HCT116 (cell line): Measurements from ENCODE around the gene IFNL4. TPM values are rescaled to one million over a fixed set of nuclear protein-coding genes. Genes with fewer than 3 reads are reported as not detected.

Experiments used
- ATAC-seq: fragments of 200-7000 bp; cut with Tn5 transposase; 2 replicates; pipeline ENCODE4 v1.9.1; 2020; ENCODE audit warnings: mild to moderate bottlenecking, moderate library complexity
- BruUV-seq: library from RNA; stranded (reverse); fragments of 400-500 nt; replicated peaks from 2 replicates; lab custom pipeline; 2021; lab: Mats Ljungman, UMichigan
- CTCF ChIA-PET: fragments of 300-600 bp; sonication (Branson Sonifier 250); formaldehyde crosslinking; loops from one replicate; lab custom pipeline; 2021; ENCODE audit warnings: antibody characterized with exemption; lab: Charles Lee
- POLR2A ChIA-PET: fragments of 300-600, 350-600 bp; sonication (Branson Sonifier 250); formaldehyde crosslinking; loops from one replicate; lab custom pipeline; 2021; ENCODE audit warnings: antibody characterized with exemption; lab: Charles Lee
- RAD21 ChIA-PET, 2 experiments: fragments of 300-600 bp; sonication (Branson Sonifier 250); formaldehyde crosslinking; loops; one replicate each; lab custom pipeline; 2023; ENCODE audit warnings: low total read pairs in 2 of 2; ENCODE audit not compliant: uncharacterized antibody in 2 of 2, unreplicated experiment in 2 of 2, low non-redundant PET in 1 of 2; lab: Charles Lee
- DNase-seq: peaks from one replicate; pipeline ENCODE4 v3.0.0-alpha.2; 2010; ENCODE audit warnings: low read depth, low spot score
- H2AFZ ChIP-seq: fragments of 200-600 bp; shearing (Covaris generic), sonication (generic); 2 replicates; pipeline ENCODE4 v1.6.1; 2017; ENCODE audit warnings: low read depth, mixed run types, mixed read lengths, antibody characterized with exemption, low read length; ENCODE audit not compliant: poor library complexity, severe bottlenecking
- H3K27ac ChIP-seq: 2 replicates; pipeline ENCODE4 v1.5.1; 2012; ENCODE audit warnings: low read depth, low read length
- H3K27me3 ChIP-seq: fragments of 200-600 bp; sonication (generic); 2 replicates; pipeline ENCODE4 v1.6.1; 2016; ENCODE audit warnings: mixed run types, low read length, mixed read lengths; ENCODE audit not compliant: insufficient read depth
- H3K36me3 ChIP-seq, 2 experiments: fragments of 200-500 bp in 1 of 2; fragments of 200-600 bp in 1 of 2; sonication (Bioruptor generic) in 1 of 2; sonication (generic) in 1 of 2; 2 replicates each; pipeline versions ENCODE4 v1.5.1 to v1.6.1; 2014 to 2016; ENCODE audit warnings: low read length in 2 of 2, inconsistent platforms in 1 of 2, mixed read lengths in 1 of 2, mixed run types in 1 of 2; ENCODE audit not compliant: insufficient read depth in 2 of 2, control insufficient read depth in 1 of 2
- H3K4me1 ChIP-seq, 2 experiments: fragments of 200-600 bp in 1 of 2; sonication (generic) in 1 of 2; 2 replicates each; pipeline versions ENCODE4 v1.5.1 to v1.6.1; 2012 to 2017; ENCODE audit warnings: low read length in 2 of 2, inconsistent platforms in 1 of 2, mild to moderate bottlenecking in 1 of 2, mixed read lengths in 1 of 2, mixed run types in 1 of 2, moderate library complexity in 1 of 2; ENCODE audit not compliant: insufficient read depth in 2 of 2, control insufficient read depth in 1 of 2
- H3K4me2 ChIP-seq: fragments of 200-600 bp; sonication (generic); 2 replicates; pipeline ENCODE4 v1.6.1; 2017; ENCODE audit warnings: mixed run types, low read length, mixed read lengths
- H3K4me3 ChIP-seq, 2 experiments: fragments of 200-600 bp in 1 of 2; sonication (generic) in 1 of 2; replicated peaks in 1 of 2; 2 replicates each; pipeline ENCODE4 v1.5.1; 2011 to 2016; ENCODE audit warnings: low read length in 2 of 2, control low read depth in 1 of 2, low read depth in 1 of 2, mild to moderate bottlenecking in 1 of 2, mixed read lengths in 1 of 2, mixed run types in 1 of 2
- H3K79me2 ChIP-seq: fragments of 200-600 bp; sonication (generic); 2 replicates; pipeline ENCODE4 v1.6.1; 2017; ENCODE audit warnings: mild to moderate bottlenecking, mixed run types, low read length, moderate library complexity, mixed read lengths; ENCODE audit not compliant: insufficient read depth
- H3K9ac ChIP-seq: fragments of 200-600 bp; sonication (generic); 2 replicates; pipeline ENCODE4 v1.6.1; 2016; ENCODE audit warnings: low read length, mixed read lengths
- H3K9me2 ChIP-seq: fragments of 200-600 bp; sonication (generic), shearing (Covaris generic); 2 replicates; pipeline ENCODE4 v1.6.1; 2017; ENCODE audit warnings: mixed run types, mild to moderate bottlenecking, moderate library complexity; ENCODE audit not compliant: insufficient read depth
- H3K9me3 ChIP-seq, 2 experiments: fragments of 200-500 bp in 1 of 2; fragments of 200-600 bp in 1 of 2; sonication (Bioruptor generic) in 1 of 2; sonication (generic) in 1 of 2; 2 replicates each; pipeline ENCODE4 v1.6.1; 2014 to 2017; ENCODE audit warnings: low read length in 2 of 2, mixed read lengths in 2 of 2, inconsistent platforms in 1 of 2, low read depth in 1 of 2, mild to moderate bottlenecking in 1 of 2, mixed run types in 1 of 2, moderate library complexity in 1 of 2; ENCODE audit not compliant: control insufficient read depth in 1 of 2, insufficient read depth in 1 of 2
- H4K20me1 ChIP-seq: fragments of 200-600 bp; sonication (generic), shearing (Covaris generic); 2 replicates; pipeline ENCODE4 v1.6.1; 2017; ENCODE audit warnings: mixed run types, mild to moderate bottlenecking, moderate library complexity; ENCODE audit not compliant: insufficient read depth
- ATF3 ChIP-seq: IDR thresholded peaks from 2 replicates; pipeline ENCODE4 v1.6.1; 2012
- CBX3 ChIP-seq: IDR thresholded peaks from 2 replicates; pipeline ENCODE4 v1.6.1; 2012; ENCODE audit warnings: low read depth
- CEBPB ChIP-seq: IDR thresholded peaks from 2 replicates; pipeline ENCODE4 v1.6.1; 2012; ENCODE audit warnings: low read depth
- EZH2 ChIP-seq: fragments of 200-600 bp; sonication (generic); IDR thresholded peaks from 2 replicates; pipeline ENCODE4 v1.6.1; 2017; ENCODE audit warnings: antibody characterized with exemption, mixed run types
- EZH2phosphoT487 ChIP-seq: fragments of 200-600 bp; IDR thresholded peaks from 2 replicates; pipeline ENCODE4 v1.6.1; 2018; ENCODE audit warnings: antibody characterized with exemption, borderline replicate concordance
- FOSL1 ChIP-seq: IDR thresholded peaks from 2 replicates; pipeline ENCODE4 v1.6.1; 2012; ENCODE audit warnings: low read depth
- JUND ChIP-seq: IDR thresholded peaks from 2 replicates; pipeline ENCODE4 v1.6.1; 2012
- MAX ChIP-seq: IDR thresholded peaks from 2 replicates; pipeline ENCODE4 v1.6.1; 2012
- POLR2A ChIP-seq: IDR thresholded peaks from 2 replicates; pipeline ENCODE4 v1.7.0; 2011; ENCODE audit warnings: borderline replicate concordance; ENCODE audit not compliant: insufficient read depth, insufficient read length; ENCODE audit errors: extremely low read depth
- POLR2AphosphoS5 ChIP-seq: IDR thresholded peaks from 2 replicates; pipeline ENCODE4 v1.6.1; 2011; ENCODE audit warnings: mild to moderate bottlenecking, low read depth, low read length, moderate library complexity
- SP1 ChIP-seq: IDR thresholded peaks from 2 replicates; pipeline ENCODE4 v1.6.1; 2012; ENCODE audit warnings: low read depth
- SRF ChIP-seq: IDR thresholded peaks from 2 replicates; pipeline ENCODE4 v1.6.1; 2012; ENCODE audit warnings: low read depth
- TCF7L2 ChIP-seq: IDR thresholded peaks from 2 replicates; pipeline ENCODE4 v1.7.0; 2011; ENCODE audit warnings: borderline replicate concordance, inconsistent platforms; ENCODE audit not compliant: insufficient read depth, insufficient read length; ENCODE audit errors: extremely low read depth
- YY1 ChIP-seq: IDR thresholded peaks from 2 replicates; pipeline ENCODE4 v1.6.1; 2011; ENCODE audit warnings: low read length, low read depth, moderate library complexity, mild to moderate bottlenecking; ENCODE audit not compliant: insufficient replicate concordance; ENCODE audit errors: extremely low read depth
- ZBTB33 ChIP-seq: IDR thresholded peaks from 2 replicates; pipeline ENCODE4 v1.6.1; 2011; ENCODE audit warnings: mild to moderate bottlenecking, low read length, moderate library complexity; ENCODE audit not compliant: insufficient replicate concordance; ENCODE audit errors: extremely low read depth
- intact Hi-C: fragments of 100-400 bp; cut with micrococcal nuclease; formaldehyde crosslinking; loops from 2 replicates; pipeline ENCODE4 v1.10.0; 2022
- total RNA-seq: library from RNA; stranded (reverse); gene quantifications from one replicate; pipeline ENCODE4 v1.2.1, GENCODE V29; 2021; ENCODE audit not compliant: unreplicated experiment

The IFNL4 gene
- total RNA-seq, 1 experiment from 2014 or later = not detected

GRCh38 chr19:39251846-39252245 lies 3.2 kb upstream of the IFNL4 start:
- ChIA-PET CTCF (interaction anchor here (0.9 kb wide), 1 partner anchor 14 kb away, joined by 3 read pairs; no protein-coding TSS in a partner anchor), RAD21 (no interaction called here)
- no TSS peak for BruUV-seq

GRCh38 chr19:39251081-39251480 lies 2.4 kb upstream of the IFNL4 start:
- no peak overlapping the region for H3K4me3 ChIP-seq
- no peak overlapping the region for H2AFZ ChIP-seq
- no peak overlapping the region for H3K27ac ChIP-seq
- no TSS peak for BruUV-seq
- H3K9me2 ChIP-seq = no peaks in the 10 kb centered on the region
- H3K9ac ChIP-seq = no peak overlapping the region
- no peaks in the 10 kb centered on the region for H3K27me3 ChIP-seq
- no peak for ATAC-seq
- no peaks in the 10 kb centered on the region for H3K9me3 ChIP-seq
- ChIA-PET RAD21 (no interaction called here), POLR2A (no interaction called here)
- H3K79me2 ChIP-seq = no peaks in the 10 kb centered on the region
- TF ChIP-seq POLR2AphosphoS5 (no peak), ATF3 (no peak), FOSL1 (no peak), EZH2phosphoT487 (no peak), ZBTB33 (no peak), SP1 (no peak), TCF7L2 (no peak), JUND (no peak), POLR2A (no peak), MAX (no peak), CEBPB (no peak), YY1 (no peak)
- TF ChIP-seq, all 23 proteins: peak for 0
- Histone ChIP-seq H3K4me1 (peaks cover 0 to 6% of the 10 kb centered on the region in 2 experiments; a peak in 1 of 4 replicates), H3K4me2 (no peak overlapping the region), H3K36me3 (no peaks in the 10 kb centered on the region), H4K20me1 (no peaks in the 10 kb centered on the region)
- CTCF ChIA-PET = interaction anchor here (0.9 kb wide), 1 partner anchor 13 kb away, joined by 3 read pairs; no protein-coding TSS in a partner anchor
- intact Hi-C loops = no loop called here
- no peak for DNase-seq

More at GRCh38 chr19:39251846-39252245, 3.2 kb upstream of the IFNL4 start:
- Histone ChIP-seq H3K9ac (no peak overlapping the region), H3K27ac (no peak overlapping the region), H3K9me3 (no peaks in the 10 kb centered on the region), H3K27me3 (no peaks in the 10 kb centered on the region), H3K4me1 (peaks cover 0 to 6% of the 10 kb centered on the region in 2 experiments; a peak in 1 of 4 replicates), H3K9me2 (no peaks in the 10 kb centered on the region), H3K36me3 (no peaks in the 10 kb centered on the region), H3K4me3 (no peak overlapping the region), H3K79me2 (no peaks in the 10 kb centered on the region), H4K20me1 (no peaks in the 10 kb centered on the region), H3K4me2 (no peak overlapping the region), H2AFZ (no peak overlapping the region)
- ATAC-seq (no peak), DNase-seq (no peak)
- POLR2A ChIA-PET = no interaction called here
- TF ChIP-seq POLR2A = no peak
- TF ChIP-seq EZH2 = no peak
- TF ChIP-seq CBX3 = no peak
- no peak for TF ChIP-seq EZH2phosphoT487
- TF ChIP-seq SP1 = no peak
- TF ChIP-seq YY1 = no peak
- TF ChIP-seq SRF = no peak
- intact Hi-C loops = no loop called here
